NOMO-1 treated with DMSO at 0.1 percent for 48 hours (cell line): ENCODE data around the gene COL17A1.
A peak's percentile ranks its signal among the peaks of the same experiment; 100 is the strongest.

Experiments used
- DNase-seq: peaks from one replicate; lab custom pipeline; 2025; ENCODE audit not compliant: unreplicated experiment; lab: John Stamatoyannopoulos, UW

COL17A1 gene

GRCh38 chr10:104033966-104034365 is 51.7 kb downstream of the COL17A1 start:
- DNase-seq: no peak

- no peak for DNase-seq
Observed at GRCh38 chr10:104033401-104033930, 52.2 kb downstream of the COL17A1 start.

- peak; percentile 64 for DNase-seq
Observed at GRCh38 chr10:104032144-104032775, 53.4 kb downstream of the COL17A1 start.

- DNase-seq: no peak
Observed at GRCh38 chr10:104031631-104032030, 54.0 kb downstream of the COL17A1 start.

GRCh38 chr10:104029521-104029860 is 56.2 kb downstream of the COL17A1 start:
- no peak for DNase-seq

- DNase-seq: no peak
Observed at GRCh38 chr10:104028823-104029520, 56.7 kb downstream of the COL17A1 start.

- no peak for DNase-seq
Observed at GRCh38 chr10:104028146-104028545, 57.5 kb downstream of the COL17A1 start.

- DNase-seq: no peak
Observed at GRCh38 chr10:104026762-104027161, 58.9 kb downstream of the COL17A1 start.

- no peak for DNase-seq
Observed at GRCh38 chr10:104025524-104025923, 60.2 kb downstream of the COL17A1 start.

GRCh38 chr10:104022026-104022425 is 63.7 kb downstream of the COL17A1 start:
- no peak for DNase-seq

- DNase-seq: no peak
Observed at GRCh38 chr10:104021246-104021645, 64.4 kb downstream of the COL17A1 start.

GRCh38 chr10:104020020-104020419 is 65.7 kb downstream of the COL17A1 start:
- no peak for DNase-seq

GRCh38 chr10:104018471-104018870 is 67.2 kb downstream of the COL17A1 start:
- no peak for DNase-seq

- no peak for DNase-seq
Observed at GRCh38 chr10:104016661-104017060, 69.0 kb downstream of the COL17A1 start.

GRCh38 chr10:104014176-104014575 is 71.5 kb downstream of the COL17A1 start:
- DNase-seq: no peak

- DNase-seq: no peak
Observed at GRCh38 chr10:104013489-104013888, 72.2 kb downstream of the COL17A1 start.

GRCh38 chr10:104011904-104012303 is 73.8 kb downstream of the COL17A1 start:
- DNase-seq: no peak

- no peak for DNase-seq
Observed at GRCh38 chr10:104005172-104005863, 80.4 kb downstream of the COL17A1 start.

- peak; percentile 43 for DNase-seq
Observed at GRCh38 chr10:104002911-104003310, 82.8 kb downstream of the COL17A1 start.

GRCh38 chr10:103998805-103999204 is 86.9 kb downstream of the COL17A1 start:
- DNase-seq: no peak

GRCh38 chr10:103995134-103995533 is 90.5 kb downstream of the COL17A1 start:
- DNase-seq: no peak
